PC-9 (cell line): Measurements from ENCODE around the gene NFIA. TPM values are rescaled to one million over a fixed set of nuclear protein-coding genes. Genes with fewer than 3 reads are reported as not detected.

Experiments
- BruUV-seq: library from RNA; stranded (reverse); fragments of 400-500 nt; replicated peaks from 2 replicates; lab custom pipeline; 2021; lab: Mats Ljungman, UMichigan
- CTCF ChIA-PET: fragments of 300-600 bp; sonication (Branson Sonifier 250); formaldehyde crosslinking; loops from one replicate; lab custom pipeline; 2022; ENCODE audit warnings: antibody characterized with exemption; lab: Charles Lee
- POLR2A ChIA-PET: fragments of 300-600 bp; sonication (Branson Sonifier 250); formaldehyde crosslinking; loops from one replicate; lab custom pipeline; 2022; ENCODE audit warnings: antibody characterized with exemption; ENCODE audit not compliant: unreplicated experiment; lab: Charles Lee
- DNase-seq, 2 experiments: peaks; one replicate each; pipeline versions ENCODE4 v3.0.0 to v3.0.0-alpha.2; 2015 to 2022; ENCODE audit warnings: mixed read lengths in 1 of 2
- H2AFZ ChIP-seq: fragments of 200-600 bp; sonication (generic); 2 replicates; pipeline ENCODE4 v1.8.1; 2017; ENCODE audit warnings: antibody characterized with exemption
- H3F3A ChIP-seq: fragments of 200-600 bp; sonication (generic); 2 replicates; pipeline ENCODE4 v1.8.1; 2017; ENCODE audit warnings: antibody characterized with exemption, mild to moderate bottlenecking, low read depth; ENCODE audit not compliant: insufficient read depth
- H3K27ac ChIP-seq: fragments of 200-600 bp; sonication (generic); 2 replicates; pipeline ENCODE4 v1.6.1; 2016; ENCODE audit warnings: mixed run types
- H3K27me3 ChIP-seq: fragments of 200-600 bp; sonication (generic); 2 replicates; pipeline ENCODE4 v1.6.1; 2016; ENCODE audit warnings: low read depth, mixed run types; ENCODE audit not compliant: insufficient read depth
- H3K36me3 ChIP-seq: fragments of 200-600 bp; sonication (generic); 2 replicates; pipeline ENCODE4 v1.6.1; 2016; ENCODE audit warnings: low read depth, mixed run types
- H3K4me1 ChIP-seq: fragments of 200-600 bp; sonication (generic); replicated peaks from 2 replicates; pipeline ENCODE4 v1.6.1; 2016; ENCODE audit warnings: mixed run types; ENCODE audit not compliant: insufficient read depth
- H3K4me2 ChIP-seq: fragments of 200-600 bp; sonication (generic); 2 replicates; pipeline ENCODE4 v1.6.1; 2017; ENCODE audit warnings: mixed run types
- H3K4me3 ChIP-seq: fragments of 200-600 bp; sonication (generic); 2 replicates; pipeline ENCODE4 v1.6.1; 2016; ENCODE audit warnings: mixed run types
- H3K79me2 ChIP-seq: fragments of 200-600 bp; sonication (generic); 2 replicates; pipeline ENCODE4 v1.6.1; 2017; ENCODE audit warnings: low read depth, mixed run types
- H3K9me2 ChIP-seq: fragments of 200-600 bp; sonication (generic); 2 replicates; pipeline ENCODE4 v1.8.1; 2017; ENCODE audit warnings: mild to moderate bottlenecking; ENCODE audit not compliant: insufficient read depth
- H3K9me3 ChIP-seq: fragments of 200-600 bp; sonication (generic); 2 replicates; pipeline ENCODE4 v1.8.1; 2016; ENCODE audit warnings: low read depth; ENCODE audit not compliant: insufficient read depth
- H4K20me1 ChIP-seq: fragments of 200-600 bp; sonication (generic); 2 replicates; pipeline ENCODE4 v1.8.1; 2017; ENCODE audit not compliant: insufficient read depth
- EZH2 ChIP-seq: fragments of 200-600 bp; sonication (generic); IDR thresholded peaks from 2 replicates; pipeline ENCODE4 v1.8.0; 2017; ENCODE audit warnings: antibody characterized with exemption, low read depth
- intact Hi-C: fragments of 100-400 bp; cut with micrococcal nuclease; formaldehyde crosslinking; loops from one replicate; pipeline ENCODE4 v1.10.0; 2022; ENCODE audit not compliant: unreplicated experiment
- total RNA-seq: library from RNA; stranded (reverse); gene quantifications from 2 replicates; pipeline ENCODE4 v1.2.3, GENCODE V29; 2021
- TF ChIP-seq, protein P1 (sequence below): fragments of 200-600 bp; sonication (generic); conservative IDR thresholded peaks from 2 replicates; pipeline ENCODE4 v1.6.1; 2017; ENCODE audit warnings: mixed run types, antibody characterized with exemption, mild to moderate bottlenecking, moderate library complexity

Gene NFIA
- total RNA-seq, 1 experiment from 2014 or later = 26.7 TPM

- DNase-seq = no peak
- no TSS peak for BruUV-seq
- no peak overlapping the region for H3K27ac ChIP-seq
- TF ChIP-seq, protein P1, sequence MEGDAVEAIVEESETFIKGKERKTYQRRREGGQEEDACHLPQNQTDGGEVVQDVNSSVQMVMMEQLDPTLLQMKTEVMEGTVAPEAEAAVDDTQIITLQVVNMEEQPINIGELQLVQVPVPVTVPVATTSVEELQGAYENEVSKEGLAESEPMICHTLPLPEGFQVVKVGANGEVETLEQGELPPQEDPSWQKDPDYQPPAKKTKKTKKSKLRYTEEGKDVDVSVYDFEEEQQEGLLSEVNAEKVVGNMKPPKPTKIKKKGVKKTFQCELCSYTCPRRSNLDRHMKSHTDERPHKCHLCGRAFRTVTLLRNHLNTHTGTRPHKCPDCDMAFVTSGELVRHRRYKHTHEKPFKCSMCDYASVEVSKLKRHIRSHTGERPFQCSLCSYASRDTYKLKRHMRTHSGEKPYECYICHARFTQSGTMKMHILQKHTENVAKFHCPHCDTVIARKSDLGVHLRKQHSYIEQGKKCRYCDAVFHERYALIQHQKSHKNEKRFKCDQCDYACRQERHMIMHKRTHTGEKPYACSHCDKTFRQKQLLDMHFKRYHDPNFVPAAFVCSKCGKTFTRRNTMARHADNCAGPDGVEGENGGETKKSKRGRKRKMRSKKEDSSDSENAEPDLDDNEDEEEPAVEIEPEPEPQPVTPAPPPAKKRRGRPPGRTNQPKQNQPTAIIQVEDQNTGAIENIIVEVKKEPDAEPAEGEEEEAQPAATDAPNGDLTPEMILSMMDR = no peak
- no peak for TF ChIP-seq EZH2
- H3K9me2 ChIP-seq = no peaks in the 10 kb centered on the region
- no peak overlapping the region for H3K4me2 ChIP-seq
- intact Hi-C loops = no loop called here
- no peaks in the 10 kb centered on the region for H3K27me3 ChIP-seq
- H3K9me3 ChIP-seq = no peaks in the 10 kb centered on the region
- no peaks in the 10 kb centered on the region for H3K79me2 ChIP-seq
- CTCF ChIA-PET = interaction anchor here (0.6 kb wide), 1 partner anchor 93 kb away, joined by 9 read pairs; no protein-coding TSS in a partner anchor
- H3K4me3 ChIP-seq = no peak overlapping the region
- no peaks in the 10 kb centered on the region for H4K20me1 ChIP-seq
- H3K36me3 ChIP-seq = no peaks in the 10 kb centered on the region
- POLR2A ChIA-PET = no interaction called here
- peaks cover 4% of the 10 kb centered on the region; the same call in 1 of the 2 replicates for H3F3A ChIP-seq
- H3K4me1 ChIP-seq = no peaks in the 10 kb centered on the region
- H2AFZ ChIP-seq = no peak overlapping the region
These were observed 296.3 kb downstream of the NFIA start for GRCh38 chr1:61378494-61379180.

DNA sequence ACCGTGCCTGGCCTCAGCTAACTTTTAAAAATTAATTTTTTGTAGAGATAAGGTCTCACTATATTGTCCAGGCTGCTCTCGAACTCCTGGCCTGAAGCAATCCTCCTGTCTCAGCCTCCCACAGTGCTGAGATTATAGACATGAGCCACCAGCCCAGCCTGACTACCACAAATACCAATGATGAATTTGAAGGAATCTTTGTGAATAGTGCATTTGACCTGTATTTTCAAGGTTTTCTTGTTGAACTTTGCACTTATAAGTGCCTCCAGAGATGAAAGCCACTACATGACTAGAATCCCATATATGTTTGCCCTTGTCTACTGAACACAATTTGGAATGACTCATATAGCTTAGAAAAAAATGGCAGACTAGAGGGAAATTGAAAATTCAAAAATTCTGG is 297.3 kb downstream of the NFIA start:
- DNase-seq = no peak
- Histone ChIP-seq H3K4me2 (no peak overlapping the region), H2AFZ (no peak overlapping the region), H3K36me3 (no peaks in the 10 kb centered on the region), H3F3A (peaks cover 4% of the 10 kb centered on the region; the same call in 1 of the 2 replicates), H4K20me1 (no peaks in the 10 kb centered on the region), H3K4me3 (no peak overlapping the region), H3K9me3 (no peaks in the 10 kb centered on the region), H3K27ac (no peak overlapping the region), H3K4me1 (no peaks in the 10 kb centered on the region), H3K27me3 (no peaks in the 10 kb centered on the region), H3K79me2 (no peaks in the 10 kb centered on the region), H3K9me2 (no peaks in the 10 kb centered on the region)
- BruUV-seq = no TSS peak
- POLR2A ChIA-PET = no interaction called here
- CTCF ChIA-PET = interaction anchor here (0.6 kb wide), 1 partner anchor 127 kb away, joined by 3 read pairs; no protein-coding TSS in a partner anchor
- intact Hi-C loops = no loop called here
- TF ChIP-seq EZH2 = no peak
- TF ChIP-seq, protein P1 = no peak

- DNase-seq = no peak
- Histone ChIP-seq H3K4me3 (no peak overlapping the region), H3K4me1 (no peaks in the 10 kb centered on the region), H3K79me2 (no peaks in the 10 kb centered on the region), H3K27me3 (no peaks in the 10 kb centered on the region), H3K36me3 (no peaks in the 10 kb centered on the region), H4K20me1 (no peaks in the 10 kb centered on the region), H3K9me3 (no peaks in the 10 kb centered on the region), H2AFZ (no peak overlapping the region), H3K27ac (no peak overlapping the region), H3K4me2 (no peak overlapping the region), H3F3A (peaks cover 4% of the 10 kb centered on the region; the same call in 1 of the 2 replicates), H3K9me2 (no peaks in the 10 kb centered on the region)
- CTCF ChIA-PET = no interaction called here
- intact Hi-C loops = no loop called here
- no TSS peak for BruUV-seq
- TF ChIP-seq, protein P1 = no peak
- TF ChIP-seq EZH2 = no peak
- POLR2A ChIA-PET = no interaction called here
These were observed 298.2 kb downstream of the NFIA start for GRCh38 chr1:61380561-61380960.
